ENCODE measurements around the gene RAET1G. TPM values are rescaled to one million over a fixed set of nuclear protein-coding genes. Genes with fewer than 3 reads are reported as not detected.

RAET1G gene
- total RNA-seq, 1 donor from 2014 or later = not detected

DNA sequence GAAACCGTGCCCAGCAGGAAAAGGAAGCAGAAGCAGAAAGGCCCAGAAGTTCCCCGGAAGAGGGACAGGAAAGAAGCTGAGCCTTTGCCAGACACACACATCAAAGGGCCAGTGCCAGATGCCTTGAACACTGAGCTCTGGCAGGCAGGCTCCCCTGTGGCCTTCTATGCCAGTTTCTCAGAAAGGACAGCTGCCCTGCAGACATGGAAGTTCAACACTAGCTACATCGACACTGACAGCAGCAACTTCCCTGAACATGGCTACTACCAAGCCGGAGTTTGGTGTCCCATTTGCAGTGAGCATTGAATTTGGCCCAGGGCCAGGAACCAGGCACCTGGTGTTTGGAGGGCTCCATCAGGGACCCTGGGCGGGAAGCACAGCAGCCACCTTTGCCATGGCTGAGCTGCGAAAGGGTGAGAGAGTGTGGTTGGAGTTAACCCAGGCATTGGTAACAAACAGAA, 17.0 kb downstream of the RAET1G start:
- Histone ChIP-seq H3K4me1 (ENCODE audit: control insufficient read depth in 3 of 3, insufficient read depth in 3 of 3, low read length in 3 of 3) (peaks cover 0 to 20% (median 12%) of the 10 kb centered on the region in 3 donors), H3K27ac (ENCODE audit: low read depth, low read length) (no peak overlapping the region), H3K9ac (ENCODE audit: low read depth in 1 of 3, low read length in 3 of 3) (no peak overlapping the region), H3K27me3 (ENCODE audit: control insufficient read depth in 3 of 3, insufficient read depth in 3 of 3, low read length in 3 of 3) (no peaks in the 10 kb centered on the region), H3K9me3 (ENCODE audit: control insufficient read depth in 3 of 3, low read length in 3 of 3) (no peaks in the 10 kb centered on the region), H3K36me3 (ENCODE audit: control insufficient read depth in 3 of 3, insufficient read depth in 3 of 3, low read length in 3 of 3) (no peaks in the 10 kb centered on the region), H3K4me3 (ENCODE audit: low read length in 3 of 3) (no peak overlapping the region)

DNA sequence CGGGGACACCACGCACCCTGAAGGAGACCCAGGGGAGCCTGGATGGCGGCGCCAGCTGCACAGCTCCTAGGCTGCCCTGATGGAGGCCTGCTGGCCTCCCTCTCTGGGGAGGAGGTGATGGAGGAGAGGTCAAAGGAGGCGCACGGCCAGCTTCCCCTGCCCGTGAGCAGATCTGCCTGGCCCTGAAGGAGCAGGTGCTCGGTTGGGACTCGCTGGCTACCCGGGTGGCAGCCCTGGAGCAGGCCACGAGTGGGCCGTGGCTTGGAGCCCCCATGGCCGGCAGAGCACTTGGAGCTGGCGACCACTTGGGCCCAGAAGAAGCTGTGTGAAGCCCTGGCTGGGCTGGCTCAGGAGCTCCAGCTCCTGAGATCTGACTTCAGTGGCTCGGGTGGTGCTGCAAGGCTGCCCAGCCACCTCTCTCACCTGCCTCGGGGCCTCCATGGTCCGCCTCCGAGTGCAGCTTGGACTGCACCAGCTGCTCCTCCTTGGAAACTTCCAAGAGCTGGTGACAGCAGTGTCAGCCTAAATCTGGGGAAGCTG, 17.5 kb downstream of the RAET1G start:
- Histone ChIP-seq H3K36me3 (ENCODE audit: control insufficient read depth in 3 of 3, insufficient read depth in 3 of 3, low read length in 3 of 3) (no peaks in the 10 kb centered on the region), H3K27ac (ENCODE audit: low read depth, low read length) (no peak overlapping the region), H3K9me3 (ENCODE audit: control insufficient read depth in 3 of 3, low read length in 3 of 3) (no peaks in the 10 kb centered on the region), H3K4me3 (ENCODE audit: low read length in 3 of 3) (no peak overlapping the region), H3K9ac (ENCODE audit: low read depth in 1 of 3, low read length in 3 of 3) (no peak overlapping the region), H3K27me3 (ENCODE audit: control insufficient read depth in 3 of 3, insufficient read depth in 3 of 3, low read length in 3 of 3) (no peaks in the 10 kb centered on the region), H3K4me1 (ENCODE audit: control insufficient read depth in 3 of 3, insufficient read depth in 3 of 3, low read length in 3 of 3) (peaks cover 0 to 20% (median 12%) of the 10 kb centered on the region in 3 donors)

DNA sequence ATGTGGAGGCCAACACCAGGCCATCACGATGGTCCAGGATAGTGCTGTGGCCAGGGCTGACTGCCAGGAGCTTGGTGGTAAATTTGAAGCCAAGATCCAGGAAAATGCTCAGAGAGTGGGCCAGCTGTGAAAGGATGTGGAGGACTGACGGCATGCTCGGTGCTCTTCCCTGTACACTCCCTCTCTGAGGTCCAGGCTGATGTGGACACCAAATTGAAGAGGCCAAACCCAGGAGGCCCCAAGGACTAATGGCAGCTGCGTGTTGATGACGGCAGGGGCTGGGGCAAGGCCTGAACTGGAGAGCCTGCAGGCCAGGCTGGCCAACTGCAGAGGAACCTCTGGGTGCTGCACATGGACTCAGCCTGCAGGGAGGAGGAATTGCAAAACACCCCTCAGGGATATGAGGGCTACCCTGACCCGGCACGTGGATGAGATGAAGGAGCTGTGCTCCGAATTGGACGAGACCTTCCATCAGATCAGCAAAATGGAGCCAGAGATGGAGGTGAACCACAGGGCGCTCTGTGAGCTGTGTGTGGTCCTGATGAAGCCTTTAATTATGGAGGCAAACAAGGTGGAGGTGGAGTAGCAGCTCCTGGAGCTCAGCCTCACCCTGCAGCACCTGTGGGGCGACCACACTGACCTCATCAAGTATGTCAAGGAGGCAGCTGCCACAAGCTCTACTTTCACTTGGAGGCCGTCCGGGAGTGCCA, 18.1 kb downstream of the RAET1G start:
- Histone ChIP-seq H3K27ac (ENCODE audit: low read depth, low read length) (no peak overlapping the region), H3K9me3 (ENCODE audit: control insufficient read depth in 3 of 3, low read length in 3 of 3) (no peaks in the 10 kb centered on the region), H3K9ac (ENCODE audit: low read depth in 1 of 3, low read length in 3 of 3) (no peak overlapping the region), H3K27me3 (ENCODE audit: control insufficient read depth in 3 of 3, insufficient read depth in 3 of 3, low read length in 3 of 3) (no peaks in the 10 kb centered on the region), H3K4me1 (ENCODE audit: control insufficient read depth in 3 of 3, insufficient read depth in 3 of 3, low read length in 3 of 3) (peaks cover 0 to 20% (median 12%) of the 10 kb centered on the region in 3 donors), H3K36me3 (ENCODE audit: control insufficient read depth in 3 of 3, insufficient read depth in 3 of 3, low read length in 3 of 3) (no peaks in the 10 kb centered on the region), H3K4me3 (ENCODE audit: low read length in 3 of 3) (no peak overlapping the region)

DNA sequence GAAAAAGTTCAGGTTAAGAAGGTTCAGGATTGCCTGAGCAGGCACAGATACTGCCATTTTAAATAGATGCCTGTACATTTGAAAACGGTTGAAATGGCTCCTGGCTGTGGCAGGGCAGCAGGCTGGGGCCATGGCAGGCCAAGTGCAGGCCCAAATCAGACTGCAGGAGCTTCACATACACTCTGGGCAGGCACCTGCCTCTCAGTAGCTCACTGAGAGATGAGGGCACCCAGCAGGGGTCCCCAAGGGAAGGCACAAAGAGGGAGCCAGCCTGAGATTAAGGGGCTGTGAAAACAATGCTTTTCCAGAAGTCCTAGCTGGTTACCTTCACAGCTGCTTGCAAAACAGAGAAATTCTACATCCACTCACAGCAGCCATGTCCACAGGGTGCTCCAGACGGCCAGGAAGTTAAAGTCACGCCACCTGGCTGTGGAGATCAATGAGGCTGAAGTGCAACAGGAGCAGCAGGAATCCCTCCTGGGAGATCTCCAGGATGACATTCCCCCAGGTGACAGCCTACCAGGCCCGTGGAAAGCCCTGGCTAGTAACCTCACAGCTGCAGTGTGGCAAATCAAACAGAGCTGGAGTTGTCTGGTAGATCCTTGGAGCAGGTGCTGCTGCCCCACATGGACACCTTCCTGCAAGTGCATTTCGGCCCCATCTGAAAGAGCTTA, 18.8 kb downstream of the RAET1G start:
- Histone ChIP-seq H3K9ac (ENCODE audit: low read depth in 1 of 3, low read length in 3 of 3) (no peak overlapping the region), H3K4me3 (ENCODE audit: low read length in 3 of 3) (no peak overlapping the region), H3K27ac (ENCODE audit: low read depth, low read length) (no peak overlapping the region), H3K4me1 (ENCODE audit: control insufficient read depth in 3 of 3, insufficient read depth in 3 of 3, low read length in 3 of 3) (peaks cover 0 to 20% (median 12%) of the 10 kb centered on the region in 3 donors), H3K9me3 (ENCODE audit: control insufficient read depth in 3 of 3, low read length in 3 of 3) (no peaks in the 10 kb centered on the region), H3K36me3 (ENCODE audit: control insufficient read depth in 3 of 3, insufficient read depth in 3 of 3, low read length in 3 of 3) (no peaks in the 10 kb centered on the region), H3K27me3 (ENCODE audit: control insufficient read depth in 3 of 3, insufficient read depth in 3 of 3, low read length in 3 of 3) (no peaks in the 10 kb centered on the region)

DNA sequence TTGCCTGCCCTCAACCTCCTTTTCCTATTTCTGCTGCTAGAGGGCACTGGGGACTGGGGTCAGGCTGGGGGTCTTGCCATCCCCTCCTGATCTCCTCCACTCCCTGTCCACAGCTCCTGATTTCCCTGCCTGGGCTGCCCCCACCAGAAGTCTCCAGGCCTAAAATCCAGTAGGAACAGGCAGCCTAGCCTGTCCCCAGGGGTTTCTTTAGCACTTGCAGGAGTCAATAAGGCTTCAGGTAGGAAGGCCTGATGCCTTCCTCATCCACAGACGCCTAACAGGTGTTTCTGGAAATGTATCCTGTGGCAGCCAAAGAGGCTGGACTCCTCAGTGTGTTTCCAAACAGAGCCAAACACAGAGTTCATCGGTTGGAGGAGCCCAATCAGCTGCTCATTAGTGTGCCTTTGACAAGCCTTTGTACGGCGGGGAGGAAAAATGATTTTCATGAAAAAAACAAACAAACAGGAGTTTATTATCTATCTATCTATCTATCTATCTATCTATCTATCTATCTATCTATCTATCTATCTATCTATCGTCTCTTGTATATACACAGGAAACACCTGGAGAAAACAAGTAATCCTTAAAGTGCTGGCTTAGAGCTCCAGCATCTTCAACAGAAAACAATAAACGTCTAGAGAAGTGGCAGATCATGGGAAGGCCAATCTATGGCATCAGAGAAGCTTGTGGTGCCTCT, 21.3 kb downstream of the RAET1G start:
- no peak overlapping the region for H3K4me3 ChIP-seq (ENCODE audit: low read length in 3 of 3)
- no peak overlapping the region for H3K9ac ChIP-seq (ENCODE audit: low read depth in 1 of 3, low read length in 3 of 3)
- no peaks in the 10 kb centered on the region for H3K36me3 ChIP-seq (ENCODE audit: control insufficient read depth in 3 of 3, insufficient read depth in 3 of 3, low read length in 3 of 3)
- peaks cover 11 to 38% (median 28%) of the 10 kb centered on the region in 3 donors for H3K4me1 ChIP-seq (ENCODE audit: control insufficient read depth in 3 of 3, insufficient read depth in 3 of 3, low read length in 3 of 3)
- no peaks in the 10 kb centered on the region for H3K27me3 ChIP-seq (ENCODE audit: control insufficient read depth in 3 of 3, insufficient read depth in 3 of 3, low read length in 3 of 3)
- H3K27ac ChIP-seq (ENCODE audit: low read depth, low read length) = no peak overlapping the region
- H3K9me3 ChIP-seq (ENCODE audit: control insufficient read depth in 3 of 3, low read length in 3 of 3) = no peaks in the 10 kb centered on the region

DNA sequence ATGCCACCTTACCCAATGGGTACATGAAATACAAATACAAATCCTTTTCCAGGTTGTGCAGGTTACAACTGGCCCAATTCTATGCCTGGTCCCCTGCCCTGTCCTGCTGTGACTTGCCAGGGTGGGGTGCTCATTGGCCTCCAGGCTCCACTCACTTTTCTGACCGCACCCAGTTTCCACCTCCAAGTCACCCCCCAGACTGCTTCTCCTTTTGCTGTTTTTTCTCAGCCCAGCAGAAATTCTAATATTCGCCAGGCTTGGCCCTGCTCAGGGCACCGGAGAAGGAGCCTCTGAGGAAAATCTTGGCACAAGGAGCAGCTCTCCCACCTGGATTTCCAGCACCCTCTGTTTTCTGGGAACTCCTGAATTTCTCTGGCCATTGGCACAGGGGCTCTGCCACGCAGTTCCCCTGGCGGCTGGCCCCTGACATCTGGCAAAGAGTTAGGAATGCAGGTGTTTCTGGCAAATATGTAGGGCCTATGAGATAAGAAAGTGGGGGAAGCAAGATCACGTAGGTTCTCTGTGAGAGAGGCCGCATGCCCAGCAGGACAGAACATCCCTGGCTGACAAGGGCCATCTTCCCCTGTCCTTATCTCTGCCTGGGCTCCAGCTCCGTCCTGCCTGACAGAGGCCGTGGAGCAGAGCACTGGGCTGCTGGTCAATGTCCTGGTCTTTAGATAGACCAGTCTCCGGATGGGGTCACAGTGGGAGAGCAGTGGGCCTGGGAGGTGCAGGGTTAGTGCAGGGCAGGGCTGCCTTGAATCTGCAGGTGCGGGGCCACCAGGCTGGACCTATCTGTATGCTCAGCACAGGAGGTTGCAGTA, 22.1 kb downstream of the RAET1G start:
- H3K27me3 ChIP-seq (ENCODE audit: control insufficient read depth in 3 of 3, insufficient read depth in 3 of 3, low read length in 3 of 3) = no peaks in the 10 kb centered on the region
- H3K9me3 ChIP-seq (ENCODE audit: control insufficient read depth in 3 of 3, low read length in 3 of 3) = no peaks in the 10 kb centered on the region
- no peak overlapping the region for H3K27ac ChIP-seq (ENCODE audit: low read depth, low read length)
- no peak overlapping the region for H3K9ac ChIP-seq (ENCODE audit: low read depth in 1 of 3, low read length in 3 of 3)
- peaks cover 19 to 42% (median 32%) of the 10 kb centered on the region in 3 donors for H3K4me1 ChIP-seq (ENCODE audit: control insufficient read depth in 3 of 3, insufficient read depth in 3 of 3, low read length in 3 of 3)
- H3K4me3 ChIP-seq (ENCODE audit: low read length in 3 of 3) = no peak overlapping the region
- no peaks in the 10 kb centered on the region for H3K36me3 ChIP-seq (ENCODE audit: control insufficient read depth in 3 of 3, insufficient read depth in 3 of 3, low read length in 3 of 3)

DNA sequence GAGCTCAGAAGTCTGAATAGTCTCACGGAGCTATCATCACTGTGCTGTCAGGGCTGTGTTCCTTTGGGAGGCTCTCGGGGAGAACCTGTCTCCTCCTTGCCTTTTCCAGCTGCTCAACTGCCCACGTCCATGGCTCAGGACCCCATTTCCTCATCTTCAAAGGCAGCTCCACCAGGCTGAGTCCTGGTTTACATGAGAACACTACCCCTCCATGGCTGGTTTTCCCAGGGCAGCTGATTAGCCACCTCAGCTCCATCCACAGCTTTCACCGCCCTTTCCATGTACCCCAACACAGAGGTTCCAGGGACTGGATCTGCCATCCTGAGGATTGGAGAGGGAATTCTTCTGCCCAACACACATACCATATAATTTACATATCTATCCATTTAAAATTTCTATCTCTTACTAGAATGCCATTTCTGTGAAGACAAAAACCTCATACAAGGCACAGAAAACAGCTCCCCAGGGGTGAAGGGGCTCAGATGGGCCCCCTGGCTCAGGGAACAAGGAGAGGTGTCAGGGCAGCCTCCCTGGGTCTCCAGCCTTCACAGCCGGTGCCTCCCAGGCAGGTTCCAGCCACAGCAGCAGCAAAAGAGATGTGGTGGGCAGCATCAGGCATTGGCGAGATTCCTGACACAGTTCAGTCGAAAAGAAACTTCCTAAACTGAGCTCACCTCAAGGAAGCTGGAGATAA, 22.8 kb downstream of the RAET1G start:
- H3K4me3 ChIP-seq (ENCODE audit: low read length in 3 of 3) = no peak overlapping the region
- no peaks in the 10 kb centered on the region for H3K9me3 ChIP-seq (ENCODE audit: control insufficient read depth in 3 of 3, low read length in 3 of 3)
- H3K27ac ChIP-seq (ENCODE audit: low read depth, low read length) = no peak overlapping the region

DNA sequence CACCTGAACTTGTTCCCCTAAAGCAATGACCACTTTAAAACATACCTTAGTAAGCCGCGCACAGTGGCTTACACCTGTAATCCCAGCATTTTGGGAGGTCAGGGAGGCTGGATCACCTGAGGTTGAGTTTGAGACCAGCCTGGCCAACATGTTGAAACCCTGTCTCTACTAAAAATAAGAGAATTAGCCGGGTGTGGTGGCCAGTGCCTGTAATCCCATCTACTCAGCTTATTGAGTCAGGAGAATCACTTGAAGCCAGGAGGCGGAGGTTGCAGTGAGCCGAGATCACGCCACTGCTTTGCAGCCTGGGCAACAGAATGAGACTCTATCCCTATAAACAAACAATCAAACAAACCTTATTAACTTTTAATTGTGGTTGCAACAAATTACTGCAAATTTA, 23.4 kb downstream of the RAET1G start:
- Histone ChIP-seq H3K4me3 (ENCODE audit: low read length in 3 of 3) (no peak overlapping the region), H3K36me3 (ENCODE audit: control insufficient read depth in 3 of 3, insufficient read depth in 3 of 3, low read length in 3 of 3) (no peaks in the 10 kb centered on the region), H3K27me3 (ENCODE audit: control insufficient read depth in 3 of 3, insufficient read depth in 3 of 3, low read length in 3 of 3) (no peaks in the 10 kb centered on the region), H3K9me3 (ENCODE audit: control insufficient read depth in 3 of 3, low read length in 3 of 3) (no peaks in the 10 kb centered on the region), H3K27ac (ENCODE audit: low read depth, low read length) (no peak overlapping the region), H3K4me1 (ENCODE audit: control insufficient read depth in 3 of 3, insufficient read depth in 3 of 3, low read length in 3 of 3) (peaks cover 32 to 43% (median 37%) of the 10 kb centered on the region in 3 donors), H3K9ac (ENCODE audit: low read depth in 1 of 3, low read length in 3 of 3) (no peak overlapping the region)

More for the DNA sequence above, 22.8 kb downstream of the RAET1G start:
- no peaks in the 10 kb centered on the region for H3K36me3 ChIP-seq (ENCODE audit: control insufficient read depth in 3 of 3, insufficient read depth in 3 of 3, low read length in 3 of 3)
- no peaks in the 10 kb centered on the region for H3K27me3 ChIP-seq (ENCODE audit: control insufficient read depth in 3 of 3, insufficient read depth in 3 of 3, low read length in 3 of 3)
- H3K4me1 ChIP-seq (ENCODE audit: control insufficient read depth in 3 of 3, insufficient read depth in 3 of 3, low read length in 3 of 3) = peaks cover 26 to 43% (median 35%) of the 10 kb centered on the region in 3 donors
- no peak overlapping the region for H3K9ac ChIP-seq (ENCODE audit: low read depth in 1 of 3, low read length in 3 of 3)

DNA sequence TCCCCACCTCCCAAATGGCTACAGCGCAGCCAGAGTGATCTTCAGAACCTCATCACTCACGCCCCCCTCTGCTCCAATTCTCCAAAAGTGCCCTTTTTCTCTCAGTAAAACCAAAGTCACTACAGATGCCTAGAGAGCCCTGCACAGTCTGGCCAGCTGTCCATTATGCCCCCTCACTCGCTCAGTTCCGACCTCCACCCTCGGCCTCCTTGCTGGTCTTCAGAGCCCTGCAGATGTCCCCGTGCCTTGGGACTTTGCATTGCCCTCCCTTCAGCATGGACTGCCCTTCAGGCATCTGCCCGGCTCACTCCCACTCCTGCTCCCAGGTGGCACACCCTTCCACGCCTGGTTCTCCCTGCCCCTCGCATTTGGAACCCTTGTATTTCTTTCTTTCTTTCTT, 24.0 kb downstream of the RAET1G start:
- H3K4me1 ChIP-seq (ENCODE audit: control insufficient read depth in 3 of 3, insufficient read depth in 3 of 3, low read length in 3 of 3) = peaks cover 32 to 39% (median 37%) of the 10 kb centered on the region in 3 donors
- H3K36me3 ChIP-seq (ENCODE audit: control insufficient read depth in 3 of 3, insufficient read depth in 3 of 3, low read length in 3 of 3) = no peaks in the 10 kb centered on the region
- H3K4me3 ChIP-seq (ENCODE audit: low read length in 3 of 3) = no peak overlapping the region
- no peak overlapping the region for H3K27ac ChIP-seq (ENCODE audit: low read depth, low read length)
- no peaks in the 10 kb centered on the region for H3K27me3 ChIP-seq (ENCODE audit: control insufficient read depth in 3 of 3, insufficient read depth in 3 of 3, low read length in 3 of 3)
- H3K9ac ChIP-seq (ENCODE audit: low read depth in 1 of 3, low read length in 3 of 3) = no peak overlapping the region
- no peaks in the 10 kb centered on the region for H3K9me3 ChIP-seq (ENCODE audit: control insufficient read depth in 3 of 3, low read length in 3 of 3)
